Glutamatergic neuron (in vitro differentiated cells): ENCODE data around the gene SPDL1. TPM values are rescaled to one million over a fixed set of nuclear protein-coding genes. Genes with fewer than 3 reads are reported as not detected.

Source experiments
- DNase-seq: peaks from one replicate; pipeline ENCODE4 v3.0.0; 2022
- H3K27ac Mint-ChIP-seq: one replicate; pipeline ENCODE4 v1.8.0; 2020; ENCODE audit warnings: mild to moderate bottlenecking, mixed read lengths, inconsistent platforms; ENCODE audit not compliant: unreplicated experiment
- H3K27me3 Mint-ChIP-seq: one replicate; pipeline ENCODE4 v1.8.0; 2020; ENCODE audit warnings: mild to moderate bottlenecking, moderate library complexity, mixed read lengths, inconsistent platforms; ENCODE audit not compliant: unreplicated experiment
- H3K36me3 Mint-ChIP-seq: one replicate; pipeline ENCODE4 v1.8.0; 2020; ENCODE audit warnings: mild to moderate bottlenecking, mixed read lengths, inconsistent platforms; ENCODE audit not compliant: unreplicated experiment
- H3K4me1 Mint-ChIP-seq: one replicate; pipeline ENCODE4 v1.8.0; 2020; ENCODE audit warnings: mild to moderate bottlenecking, low read depth, mixed read lengths, inconsistent platforms; ENCODE audit not compliant: unreplicated experiment
- H3K4me3 Mint-ChIP-seq: one replicate; pipeline ENCODE4 v1.8.0; 2020; ENCODE audit warnings: mild to moderate bottlenecking, mixed read lengths, inconsistent platforms; ENCODE audit not compliant: unreplicated experiment
- H3K9me3 Mint-ChIP-seq: one replicate; pipeline ENCODE4 v1.8.0; 2020; ENCODE audit warnings: mild to moderate bottlenecking, moderate library complexity, mixed read lengths, inconsistent platforms; ENCODE audit not compliant: unreplicated experiment
- total RNA-seq: library from RNA; stranded (reverse); fragmentation: NEBNext Ultra II Directional; extraction: Animal tissue kit (Norgen Biotek cat#: 25700); gene quantifications from one replicate; pipeline ENCODE4 v1.2.1, GENCODE V29; 2021; ENCODE audit not compliant: unreplicated experiment
- TF ChIP-seq, protein P1 (sequence below): fragments of 200-600 bp; sonication (generic); IDR thresholded peaks from one replicate; pipeline ENCODE4 v1.5.0; 2021; ENCODE audit not compliant: partially characterized antibody, unreplicated experiment

SPDL1 gene
- total RNA-seq, 1 donor from 2014 or later: 19.0 TPM

DNA sequence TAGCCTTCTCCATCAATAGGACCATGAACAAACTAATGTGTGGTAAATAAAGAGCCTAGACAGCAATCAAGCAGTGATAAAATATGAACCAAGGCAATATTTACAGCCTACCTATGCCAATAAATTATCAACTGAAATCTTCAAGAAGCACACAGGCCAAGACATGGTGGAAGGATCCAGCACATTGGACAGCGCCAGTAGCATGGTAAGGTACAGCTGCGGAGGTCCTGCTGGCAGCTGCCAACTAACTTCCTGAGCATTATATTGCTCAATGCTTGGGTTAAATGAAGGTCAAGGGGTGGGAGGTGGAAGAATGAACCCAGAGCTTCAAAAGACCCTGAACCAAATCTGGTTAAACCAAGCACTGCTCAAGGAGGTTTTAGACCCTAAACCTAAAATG is 16.5 kb upstream of the SPDL1 start:
- TF ChIP-seq, protein P1, sequence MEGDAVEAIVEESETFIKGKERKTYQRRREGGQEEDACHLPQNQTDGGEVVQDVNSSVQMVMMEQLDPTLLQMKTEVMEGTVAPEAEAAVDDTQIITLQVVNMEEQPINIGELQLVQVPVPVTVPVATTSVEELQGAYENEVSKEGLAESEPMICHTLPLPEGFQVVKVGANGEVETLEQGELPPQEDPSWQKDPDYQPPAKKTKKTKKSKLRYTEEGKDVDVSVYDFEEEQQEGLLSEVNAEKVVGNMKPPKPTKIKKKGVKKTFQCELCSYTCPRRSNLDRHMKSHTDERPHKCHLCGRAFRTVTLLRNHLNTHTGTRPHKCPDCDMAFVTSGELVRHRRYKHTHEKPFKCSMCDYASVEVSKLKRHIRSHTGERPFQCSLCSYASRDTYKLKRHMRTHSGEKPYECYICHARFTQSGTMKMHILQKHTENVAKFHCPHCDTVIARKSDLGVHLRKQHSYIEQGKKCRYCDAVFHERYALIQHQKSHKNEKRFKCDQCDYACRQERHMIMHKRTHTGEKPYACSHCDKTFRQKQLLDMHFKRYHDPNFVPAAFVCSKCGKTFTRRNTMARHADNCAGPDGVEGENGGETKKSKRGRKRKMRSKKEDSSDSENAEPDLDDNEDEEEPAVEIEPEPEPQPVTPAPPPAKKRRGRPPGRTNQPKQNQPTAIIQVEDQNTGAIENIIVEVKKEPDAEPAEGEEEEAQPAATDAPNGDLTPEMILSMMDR: no peak
- H3K36me3 Mint-ChIP-seq: no peaks in the 10 kb centered on the region
- H3K4me3 Mint-ChIP-seq: no peak overlapping the region

DNA sequence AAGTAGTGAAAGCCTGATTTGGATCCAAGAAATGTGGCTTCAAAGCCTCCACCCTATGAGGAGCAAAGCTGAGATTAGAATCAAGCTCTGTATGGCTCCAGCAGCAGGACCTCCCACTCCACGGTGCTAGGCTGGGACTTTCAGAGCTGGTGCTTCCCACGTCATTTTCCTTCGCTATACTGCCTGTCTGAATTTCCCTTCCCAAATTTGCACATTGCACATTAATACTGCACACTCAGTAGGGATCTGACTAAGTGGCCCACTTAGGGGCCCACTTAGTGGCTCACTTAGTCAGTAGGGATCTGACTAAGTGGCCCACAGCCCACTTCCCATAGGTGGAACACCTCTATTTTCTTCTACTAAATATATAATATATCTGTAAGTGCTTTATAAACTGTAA is 14.1 kb upstream of the SPDL1 start:
- Mint-ChIP-seq H3K9me3 (peaks cover 4% of the 10 kb centered on the region), H3K4me3 (no peak overlapping the region), H3K27me3 (peaks cover 2% of the 10 kb centered on the region), H3K36me3 (no peaks in the 10 kb centered on the region), H3K4me1 (peaks cover 7% of the 10 kb centered on the region), H3K27ac (no peak overlapping the region)
- TF ChIP-seq, protein P1: no peak
- no peak for DNase-seq

More for the DNA sequence above, 16.5 kb upstream of the SPDL1 start:
- no peak for DNase-seq
- Mint-ChIP-seq H3K27ac (no peak overlapping the region), H3K27me3 (no peaks in the 10 kb centered on the region), H3K4me1 (no peaks in the 10 kb centered on the region), H3K9me3 (peaks cover 1% of the 10 kb centered on the region)

DNA sequence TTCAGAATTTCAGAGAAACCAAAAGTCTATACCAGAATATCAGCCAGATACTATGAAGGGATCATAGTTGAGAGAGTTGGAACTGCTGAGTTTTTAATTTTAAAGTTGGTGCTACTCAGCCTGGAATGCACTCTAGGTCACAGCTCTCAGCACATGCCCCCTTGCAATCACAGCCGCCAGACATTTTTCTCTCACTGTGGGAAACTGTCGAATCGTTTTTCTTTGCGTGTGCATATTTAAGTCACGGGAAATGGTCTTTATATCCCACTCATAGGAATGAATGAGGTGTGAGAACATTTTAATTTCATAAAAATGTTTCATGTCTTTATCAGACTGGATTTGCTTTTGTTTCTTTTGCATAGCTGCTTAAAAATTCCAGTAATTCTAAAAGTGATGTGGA is 12.2 kb upstream of the SPDL1 start:
- Mint-ChIP-seq H3K9me3 (peaks cover 4% of the 10 kb centered on the region), H3K27me3 (peaks cover 2% of the 10 kb centered on the region)

DNA sequence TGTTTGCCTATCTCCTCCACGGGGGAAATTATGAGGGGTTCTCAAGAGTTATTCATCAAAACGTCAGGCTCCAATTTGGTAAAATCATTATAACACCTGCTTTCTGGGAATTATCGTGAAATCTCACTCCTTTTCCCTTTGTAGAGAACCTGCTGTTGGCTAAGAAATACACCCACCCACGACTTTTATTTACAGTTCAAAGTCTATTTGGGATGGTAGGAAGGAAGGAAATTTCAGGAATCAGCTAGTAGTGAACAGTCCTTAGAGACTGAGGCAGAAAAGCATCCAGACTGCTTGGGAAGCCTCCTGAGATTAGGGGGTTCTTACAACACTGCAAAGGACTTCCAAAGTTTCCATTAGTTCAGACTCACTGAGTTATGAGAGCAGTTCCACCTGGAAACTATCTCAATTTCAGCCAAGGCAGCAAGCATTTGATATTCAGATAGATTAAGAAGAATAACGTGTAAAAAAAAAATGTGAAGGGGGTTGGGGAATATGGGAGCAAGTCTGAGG is 9.4 kb upstream of the SPDL1 start:
- no peak overlapping the region for H3K27ac Mint-ChIP-seq
- H3K4me3 Mint-ChIP-seq: no peak overlapping the region
- no peaks in the 10 kb centered on the region for H3K36me3 Mint-ChIP-seq
- H3K4me1 Mint-ChIP-seq: peaks cover 7% of the 10 kb centered on the region
- peaks cover 2% of the 10 kb centered on the region for H3K27me3 Mint-ChIP-seq
- DNase-seq: no peak
- H3K9me3 Mint-ChIP-seq: peaks cover 2% of the 10 kb centered on the region
- TF ChIP-seq, protein P1: no peak

More for the DNA sequence above, 12.2 kb upstream of the SPDL1 start:
- H3K4me3 Mint-ChIP-seq: no peak overlapping the region
- TF ChIP-seq, protein P1: no peak
- H3K4me1 Mint-ChIP-seq: peaks cover 7% of the 10 kb centered on the region
- no peaks in the 10 kb centered on the region for H3K36me3 Mint-ChIP-seq
- H3K27ac Mint-ChIP-seq: no peak overlapping the region
- no peak for DNase-seq

DNA sequence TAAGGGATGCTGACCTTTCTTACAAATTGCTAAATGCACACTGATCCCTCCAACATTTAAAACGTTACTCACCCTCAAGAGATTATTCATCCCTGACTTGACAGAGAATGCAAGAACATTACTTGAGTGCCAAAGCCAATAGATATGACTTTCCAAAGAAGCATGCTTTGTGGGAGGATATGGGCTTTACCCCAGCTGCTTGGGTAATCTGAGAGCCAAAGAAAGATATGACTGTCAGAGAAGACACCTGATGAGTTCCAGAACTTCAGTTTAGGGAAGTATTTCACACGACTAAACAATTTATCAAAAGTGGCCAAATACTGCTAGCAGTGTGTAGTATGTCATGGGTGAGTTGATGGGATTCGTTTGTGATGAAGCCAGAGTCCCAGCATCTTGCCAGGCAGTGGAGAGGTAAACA is 7.4 kb upstream of the SPDL1 start:
- H3K4me1 Mint-ChIP-seq: peaks cover 7% of the 10 kb centered on the region
- no peak overlapping the region for H3K27ac Mint-ChIP-seq
- H3K36me3 Mint-ChIP-seq: no peaks in the 10 kb centered on the region
- peaks cover 2% of the 10 kb centered on the region for H3K27me3 Mint-ChIP-seq
- TF ChIP-seq, protein P1: no peak
- DNase-seq: no peak
- H3K4me3 Mint-ChIP-seq: no peak overlapping the region
- peaks cover 2% of the 10 kb centered on the region for H3K9me3 Mint-ChIP-seq
